Adrenal gland (tissue), 12 donors: ENCODE measurements around the gene UST. TPM values are rescaled to one million over a fixed set of nuclear protein-coding genes. Genes with fewer than 3 reads are reported as not detected.

ENCODE experiments used
- DNase-seq, 7 donors: peaks; one replicate each; pipeline ENCODE4 v3.0.0-alpha.2; 2019 to 2020
- H3K27ac ChIP-seq, 5 donors: fragments of 200-600 bp; sonication (generic) in 4 of 5; 1 replicate in 3 of 5; 2 replicates in 2 of 5; pipeline versions ENCODE4 v1.5.1 to v1.8.0; 2016 to 2020; ENCODE audit warnings: mild to moderate bottlenecking in 1 of 5
- H3K27me3 ChIP-seq: fragments of 200-600 bp; 2 replicates; pipeline ENCODE4 v1.8.0; 2021
- H3K36me3 ChIP-seq, 2 donors: fragments of 200-600 bp; replicated peaks in 1 of 2; 1 replicate in 1 of 2; 2 replicates in 1 of 2; pipeline versions ENCODE4 v1.5.1 to v1.8.0; 2018 to 2022
- H3K4me1 ChIP-seq, 2 donors: fragments of 200-600 bp; replicated peaks in 1 of 2; 1 replicate in 1 of 2; 2 replicates in 1 of 2; pipeline versions ENCODE4 v1.5.1 to v1.8.0; 2018 to 2021
- H3K4me3 ChIP-seq, 4 donors: fragments of 200-600 bp; sonication (generic) in 3 of 4; one replicate each; pipeline ENCODE4 v1.5.1; 2016 to 2018
- H3K9me3 ChIP-seq, 3 donors: fragments of 200-600 bp; sonication (generic) in 1 of 3; replicated peaks in 1 of 3; 1 replicate in 2 of 3; 2 replicates in 1 of 3; pipeline versions ENCODE4 v1.5.1 to v1.8.0; 2016 to 2021
- POLR2A ChIP-seq, 2 donors: fragments of 450-650 bp; IDR thresholded peaks; one replicate each; pipeline ENCODE4 v1.6.1; 2017; ENCODE audit warnings: antibody characterized with exemption in 2 of 2, mild to moderate bottlenecking in 2 of 2, moderate library complexity in 1 of 2
- WGBS, 4 donors: extraction: QIAGEN DNeasy Blood & Tissue Kit in 2 of 4; methylation state at CpG; one replicate each; pipeline versions ENCODE4 v1.1.5 to v1.1.7; 2013 to 2017; 5-methylcytosine and 5-hydroxymethylcytosine counted together
- intact Hi-C, 2 donors: fragments of 100-400 bp; cut with DNase I; formaldehyde crosslinking; loops; one replicate each; pipeline versions ENCODE4 v1.14.1 to v1.15.0; 2022 to 2023
- polyA plus RNA-seq, 3 donors: library from polyadenylated mRNA; stranded (reverse); fragments of 200-250 nt in 2 of 3; fragments of 350-450 nt in 1 of 3; fragmentation: Illumina TruSeq in 1 of 3; extraction: RNeasy Lipid Tissue Mini Kit (QIAGEN cat#74804) in 1 of 3; gene quantifications; one replicate each; pipeline ENCODE4 v1.2.3, GENCODE V29; 2013 to 2014
- total RNA-seq, 9 donors: library from RNA; depleted of rRNA in 4 of 9; stranded (reverse); fragments of >200 nt in 4 of 9; fragments of 120-200 nt in 1 of 9; fragmentation: NEBNext Ultra II Directional in 1 of 9; extraction: Animal tissue kit (Norgen Biotek cat#: 25700) in 1 of 9; gene quantifications; one replicate each; pipeline versions ENCODE4 v1.1.0 to v1.2.4, GENCODE V29; 2013 to 2023
- TF ChIP-seq, protein P1 (sequence below), 6 experiments: fragments of 450-650 bp in 4 of 6; fragments of 200-600 bp in 2 of 6; sonication (generic) in 1 of 6; IDR thresholded peaks; 1 replicate in 5 of 6; 2 replicates in 1 of 6; pipeline versions ENCODE4 v1.5.1 to v1.8.0; 2016 to 2021; ENCODE audit warnings: antibody characterized with exemption in 6 of 6, mild to moderate bottlenecking in 2 of 6, moderate library complexity in 1 of 6
- donor health status: healthy with polysubstance abuse.
- donor health status: Bipolar disorder and iron deficiency.
- donor health status: DM: yes; HTN: yes; CAD: no.
- donor health status: DM: no; HTN: no; CAD: no.
- donor health status: DM: no; HTN: no; CAD: no.
- donor health status: DM: yes; HTN: yes; CAD: no.

The UST gene
- total and polyA plus RNA-seq, 12 donors = 5.9 to 37.4 (median 18.3) TPM

- TF ChIP-seq, protein P1, sequence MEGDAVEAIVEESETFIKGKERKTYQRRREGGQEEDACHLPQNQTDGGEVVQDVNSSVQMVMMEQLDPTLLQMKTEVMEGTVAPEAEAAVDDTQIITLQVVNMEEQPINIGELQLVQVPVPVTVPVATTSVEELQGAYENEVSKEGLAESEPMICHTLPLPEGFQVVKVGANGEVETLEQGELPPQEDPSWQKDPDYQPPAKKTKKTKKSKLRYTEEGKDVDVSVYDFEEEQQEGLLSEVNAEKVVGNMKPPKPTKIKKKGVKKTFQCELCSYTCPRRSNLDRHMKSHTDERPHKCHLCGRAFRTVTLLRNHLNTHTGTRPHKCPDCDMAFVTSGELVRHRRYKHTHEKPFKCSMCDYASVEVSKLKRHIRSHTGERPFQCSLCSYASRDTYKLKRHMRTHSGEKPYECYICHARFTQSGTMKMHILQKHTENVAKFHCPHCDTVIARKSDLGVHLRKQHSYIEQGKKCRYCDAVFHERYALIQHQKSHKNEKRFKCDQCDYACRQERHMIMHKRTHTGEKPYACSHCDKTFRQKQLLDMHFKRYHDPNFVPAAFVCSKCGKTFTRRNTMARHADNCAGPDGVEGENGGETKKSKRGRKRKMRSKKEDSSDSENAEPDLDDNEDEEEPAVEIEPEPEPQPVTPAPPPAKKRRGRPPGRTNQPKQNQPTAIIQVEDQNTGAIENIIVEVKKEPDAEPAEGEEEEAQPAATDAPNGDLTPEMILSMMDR (IDR thresholded peaks at IDR 0.05) = peak; percentile 71 to 91 (median 83)
- TF ChIP-seq POLR2A (IDR thresholded peaks at IDR 0.05) = no peak
- peak; percentile 64 to 87 (median 80) for DNase-seq
- Histone ChIP-seq H3K27me3 (no peaks in the 10 kb centered on the region), H3K9me3 (no peaks in the 10 kb centered on the region), H3K4me3 (no peak overlapping the region), H3K4me1 (peaks cover 24 to 35% of the 10 kb centered on the region in 2 donors), H3K36me3 (no peaks in the 10 kb centered on the region), H3K27ac (no peak overlapping the region)
- 6 to 11% (median 7%) methylated on average over 6 of the region's 6 CpGs for WGBS, 4 donors
- intact Hi-C loops = loop anchor here in 1 of 2 donors (5.0 kb wide), 3 partner anchors 48 to 493 kb away; no protein-coding TSS in a partner anchor
These were observed 282.1 kb downstream of the UST start for GRCh38 chr6:149028767-149029405.

GRCh38 chr6:149031201-149031858 lies 284.5 kb downstream of the UST start:
- peak overlapping the region in 4 of 5 donors; percentile 85 to 98 (median 88) for H3K27ac ChIP-seq
- intact Hi-C loops = loop anchor here in 1 of 2 donors (5.0 kb wide), 1 partner anchor 401 kb away; no protein-coding TSS in a partner anchor

GRCh38 chr6:149031859-149032598 lies 285.2 kb downstream of the UST start:
- peak in 1 of 2 donors; percentile 56 for TF ChIP-seq POLR2A (IDR thresholded peaks at IDR 0.05)
- TF ChIP-seq, protein P1 (IDR thresholded peaks at IDR 0.05) = peak in 2 of 6 experiments; percentile 12 to 17
- H3K4me1 ChIP-seq = peaks cover 24 to 35% of the 10 kb centered on the region in 2 donors
- H3K4me3 ChIP-seq = no peak overlapping the region
- WGBS, 4 donors = 55 to 66% (median 61%) methylated on average over 17 to 18 of the region's 18 CpGs
- H3K27ac ChIP-seq = peak overlapping the region; percentile 81 to 98 (median 86)
- DNase-seq = peak; percentile 75 to 90 (median 86)
- intact Hi-C loops = loop anchor here in 1 of 2 donors (5.0 kb wide), 1 partner anchor 400 kb away; no protein-coding TSS in a partner anchor
- no peaks in the 10 kb centered on the region for H3K36me3 ChIP-seq
- H3K9me3 ChIP-seq = no peaks in the 10 kb centered on the region
- H3K27me3 ChIP-seq = no peaks in the 10 kb centered on the region

More at GRCh38 chr6:149031201-149031858, 284.5 kb downstream of the UST start:
- peaks cover 24 to 35% of the 10 kb centered on the region in 2 donors for H3K4me1 ChIP-seq
- H3K4me3 ChIP-seq = no peak overlapping the region
- no peaks in the 10 kb centered on the region for H3K27me3 ChIP-seq
- TF ChIP-seq POLR2A (IDR thresholded peaks at IDR 0.05) = no peak
- TF ChIP-seq, protein P1 (IDR thresholded peaks at IDR 0.05) = no peak
- no peaks in the 10 kb centered on the region for H3K36me3 ChIP-seq
- WGBS, 4 donors = 76 to 81% (median 77%) methylated on average over 4 of the region's 4 CpGs
- H3K9me3 ChIP-seq = no peaks in the 10 kb centered on the region
- DNase-seq = no peak
